GM19043 (cell line): ENCODE results near the gene DGKB.

ENCODE experiments used
- ATAC-seq: cut with Tn5 transposase; IDR thresholded peaks from one replicate; pipeline ENCODE4 v1.9.1; 2021; ENCODE audit warnings: low read depth; ENCODE audit not compliant: unreplicated experiment

Gene DGKB

GRCh38 chr7:14414274-14414986 is 488.1 kb downstream of the DGKB start:
- ATAC-seq = no peak

GRCh38 chr7:14407246-14408015 is 495.1 kb downstream of the DGKB start:
- no peak for ATAC-seq

- ATAC-seq = no peak
These were observed 499.0 kb downstream of the DGKB start for GRCh38 chr7:14403587-14403986.

GRCh38 chr7:14400271-14400670 is 502.3 kb downstream of the DGKB start:
- no peak for ATAC-seq

GRCh38 chr7:14398526-14398925 is 504.0 kb downstream of the DGKB start:
- no peak for ATAC-seq

- no peak for ATAC-seq
These were observed 506.7 kb downstream of the DGKB start for GRCh38 chr7:14395860-14396259.

- no peak for ATAC-seq
These were observed 507.8 kb downstream of the DGKB start for GRCh38 chr7:14394786-14395185.

GRCh38 chr7:14389595-14389994 is 513.0 kb downstream of the DGKB start:
- no peak for ATAC-seq

GRCh38 chr7:14389181-14389591 is 513.4 kb downstream of the DGKB start:
- ATAC-seq = no peak

- ATAC-seq = no peak
These were observed 517.5 kb downstream of the DGKB start for GRCh38 chr7:14385074-14385473.

- no peak for ATAC-seq
These were observed 520.6 kb downstream of the DGKB start for GRCh38 chr7:14381936-14382335.

GRCh38 chr7:14381306-14381705 is 521.2 kb downstream of the DGKB start:
- ATAC-seq = no peak

- no peak for ATAC-seq
These were observed 521.7 kb downstream of the DGKB start for GRCh38 chr7:14380881-14381280.

- ATAC-seq = no peak
These were observed 524.8 kb downstream of the DGKB start for GRCh38 chr7:14377646-14378266.

- ATAC-seq = no peak
These were observed 525.8 kb downstream of the DGKB start for GRCh38 chr7:14376711-14377110.

- no peak for ATAC-seq
These were observed 526.6 kb downstream of the DGKB start for GRCh38 chr7:14375998-14376397.

GRCh38 chr7:14374336-14374735 is 528.2 kb downstream of the DGKB start:
- no peak for ATAC-seq

GRCh38 chr7:14368285-14368684 is 534.3 kb downstream of the DGKB start:
- no peak for ATAC-seq

- ATAC-seq = no peak
These were observed 551.4 kb downstream of the DGKB start for GRCh38 chr7:14351167-14351566.

- ATAC-seq = no peak
These were observed 561.3 kb downstream of the DGKB start for GRCh38 chr7:14341200-14341775.

GRCh38 chr7:14340393-14341074 is 562.0 kb downstream of the DGKB start:
- no peak for ATAC-seq
